Medulla oblongata (tissue), 1 donor: Measurements from ENCODE around the gene SLC2A13.
"Not testable (repeated sequence)": the region's sequence is repeated elsewhere in the genome, so short reads cannot be mapped to it uniquely, and the experiment has no call there.

Experiments used
- DNase-seq: peaks from one replicate; pipeline ENCODE4 v3.0.0-alpha.2; 2015; ENCODE audit errors: extremely low spot score

The SLC2A13 gene

DNA sequence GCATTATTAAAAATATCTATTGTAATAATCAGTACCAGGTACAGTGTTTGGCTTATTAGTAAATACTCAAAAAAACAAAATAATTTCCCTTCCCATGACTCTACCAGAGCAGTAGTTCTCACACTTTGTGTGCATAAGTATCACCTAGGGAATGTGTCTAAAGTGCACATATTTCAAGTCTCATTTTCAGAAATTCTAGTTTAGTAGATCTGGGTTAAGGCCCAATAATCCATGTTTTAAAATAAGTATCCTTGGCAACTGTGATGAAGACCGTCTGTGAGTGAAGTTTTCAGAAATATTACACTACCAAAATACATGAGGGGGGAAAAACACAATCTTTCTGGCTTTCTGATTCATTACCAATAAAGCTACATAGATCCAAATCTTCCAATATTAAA lies 237.6 kb downstream of the SLC2A13 start:
- DNase-seq: no peak

GRCh38 chr12:39867631-39868327 lies 238.1 kb downstream of the SLC2A13 start:
- no peak for DNase-seq

DNA sequence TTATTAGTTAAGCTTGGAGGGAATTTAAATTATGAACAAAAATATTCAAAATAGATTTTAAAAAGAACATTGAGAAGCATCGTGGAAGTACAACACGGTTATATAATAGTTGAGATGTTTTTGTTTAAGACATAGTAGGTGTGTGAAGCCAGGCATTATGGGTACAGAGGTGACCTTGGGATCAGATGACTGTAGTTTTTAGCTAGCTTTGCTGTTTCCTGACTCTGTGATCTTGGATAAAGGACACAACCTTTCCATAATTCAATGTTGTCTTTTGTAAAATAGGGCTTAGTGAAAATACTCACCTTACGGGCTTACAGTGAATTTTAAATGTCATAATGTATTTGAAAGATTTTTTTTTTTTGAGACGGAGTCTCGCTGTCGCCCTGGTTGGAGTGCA lies 239.7 kb downstream of the SLC2A13 start:
- no peak for DNase-seq

- DNase-seq: no peak
Observed at GRCh38 chr12:39860695-39861094, 245.2 kb downstream of the SLC2A13 start.

DNA sequence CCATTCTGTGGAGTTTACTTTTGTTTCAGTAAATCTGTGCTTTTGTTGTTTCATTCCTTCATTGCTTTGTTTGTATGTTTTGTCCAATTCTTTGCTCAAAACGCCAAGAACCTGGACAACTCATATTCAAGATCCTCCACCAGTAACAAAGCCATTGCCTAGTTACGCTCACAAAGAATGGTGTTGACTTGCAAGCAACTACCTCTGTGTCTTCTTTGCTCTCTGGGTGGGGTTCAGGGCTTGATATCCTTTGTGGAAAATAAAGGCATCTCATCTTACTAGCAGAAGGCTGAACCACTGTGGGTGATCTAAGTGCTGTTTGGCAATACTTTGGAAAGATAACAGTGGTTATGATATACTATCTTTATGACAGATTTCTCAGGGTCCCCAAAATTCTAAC lies 252.9 kb downstream of the SLC2A13 start:
- no peak for DNase-seq

- no peak for DNase-seq
Observed at GRCh38 chr12:39852346-39852745, 253.5 kb downstream of the SLC2A13 start.

GRCh38 chr12:39848218-39848617 lies 257.7 kb downstream of the SLC2A13 start:
- DNase-seq: not testable (repeated sequence)

GRCh38 chr12:39846971-39847650 lies 258.8 kb downstream of the SLC2A13 start:
- DNase-seq: no peak

- no peak for DNase-seq
Observed at GRCh38 chr12:39846304-39846703, 259.6 kb downstream of the SLC2A13 start.

- DNase-seq: no peak
Observed at GRCh38 chr12:39840422-39840821, 265.5 kb downstream of the SLC2A13 start.

DNA sequence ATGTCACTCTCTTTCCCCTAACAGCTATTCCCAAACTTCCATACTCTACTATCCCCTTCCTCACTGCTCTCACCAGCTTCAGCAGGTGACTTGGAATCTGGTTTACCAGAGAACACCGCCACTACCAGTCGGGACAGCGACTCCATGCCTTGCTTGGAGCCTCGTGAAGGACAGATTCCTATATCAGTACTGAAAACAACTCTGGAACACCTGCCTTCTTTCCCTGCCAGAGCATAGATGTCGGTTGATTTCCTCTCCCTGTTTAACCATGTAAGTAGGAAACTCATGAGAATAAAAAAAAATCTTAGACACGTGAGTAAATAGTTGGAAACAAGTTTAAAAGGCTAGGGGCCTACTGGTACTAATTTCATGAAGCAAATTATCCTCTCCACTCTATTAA lies 266.8 kb downstream of the SLC2A13 start:
- no peak for DNase-seq

- DNase-seq: no peak
Observed at GRCh38 chr12:39835517-39836489, 270.1 kb downstream of the SLC2A13 start.

GRCh38 chr12:39831587-39832315 lies 274.1 kb downstream of the SLC2A13 start:
- no peak for DNase-seq

GRCh38 chr12:39830852-39831520 lies 274.9 kb downstream of the SLC2A13 start:
- no peak for DNase-seq

- DNase-seq: no peak
Observed at GRCh38 chr12:39830171-39830570, 275.7 kb downstream of the SLC2A13 start.

DNA sequence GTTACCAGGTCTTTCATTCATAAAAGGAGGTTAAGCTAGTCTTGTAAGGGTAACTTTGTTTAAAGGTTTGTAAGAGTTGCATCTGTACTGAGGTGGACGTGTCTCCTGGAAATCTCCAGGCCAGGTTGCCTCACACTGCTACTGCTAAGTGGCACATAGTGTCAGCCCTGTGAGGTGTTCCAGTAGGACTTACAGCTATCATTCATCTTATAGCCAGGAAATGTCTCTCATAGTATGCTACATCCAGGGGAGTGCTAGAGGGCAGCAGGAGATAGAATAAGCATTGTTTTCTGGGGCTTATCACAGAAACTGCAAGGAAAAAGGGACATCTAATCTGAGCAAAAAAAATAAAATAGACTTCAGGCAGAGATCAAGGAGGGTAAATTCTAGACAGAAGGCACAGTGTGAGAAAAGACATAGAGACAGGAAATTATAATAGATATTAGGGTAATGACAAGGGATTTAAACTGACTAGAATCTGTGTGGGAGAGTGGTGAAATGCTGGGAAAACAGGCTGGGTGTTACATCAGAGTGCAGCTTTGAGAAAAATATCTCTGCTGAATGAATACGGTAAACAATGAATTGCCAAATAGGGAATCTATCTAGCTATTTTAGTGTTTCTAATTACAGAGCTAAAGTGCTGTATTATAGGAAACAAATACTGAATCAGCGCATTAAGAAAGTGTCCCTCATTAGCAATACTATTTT lies 281.2 kb downstream of the SLC2A13 start:
- DNase-seq: no peak

- DNase-seq: no peak
Observed at GRCh38 chr12:39816671-39817185, 289.2 kb downstream of the SLC2A13 start.

DNA sequence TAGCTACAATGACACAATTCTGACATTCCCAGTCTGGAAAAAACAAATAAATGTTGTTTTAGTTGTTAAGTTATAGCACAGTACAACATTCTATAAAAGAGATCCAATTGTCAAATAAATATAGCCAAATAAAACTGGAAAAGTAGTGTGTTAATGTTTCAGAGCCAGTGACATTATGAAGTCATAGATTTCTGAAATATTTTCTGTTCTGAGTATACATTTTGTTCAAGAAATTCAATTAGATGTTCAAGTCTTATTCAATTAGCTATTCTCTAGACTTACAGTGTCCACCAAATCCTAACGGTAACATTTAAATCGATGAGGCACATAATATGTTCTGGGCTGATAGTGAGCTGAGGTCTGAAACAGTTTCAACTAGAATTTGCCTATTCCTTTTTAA lies 290.1 kb downstream of the SLC2A13 start:
- no peak for DNase-seq

DNA sequence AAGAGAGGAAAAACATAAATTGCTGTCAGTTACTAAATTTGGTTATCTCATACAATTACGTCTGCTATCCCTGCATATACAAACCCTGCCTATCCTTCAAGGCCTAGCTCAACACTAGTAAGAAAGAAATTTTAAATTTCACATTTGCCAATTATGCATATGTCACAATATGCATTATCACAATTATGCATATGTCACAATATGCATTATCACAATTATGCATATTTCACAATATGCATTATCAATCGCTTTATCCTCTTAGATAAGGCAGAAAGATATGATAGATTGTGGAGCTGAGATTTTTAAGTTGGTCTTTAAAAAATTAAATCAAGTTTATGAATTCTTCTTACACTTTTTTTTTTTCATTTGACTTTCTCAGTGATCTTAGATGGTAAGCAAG lies 291.3 kb downstream of the SLC2A13 start:
- no peak for DNase-seq

GRCh38 chr12:39813776-39814175 lies 292.1 kb downstream of the SLC2A13 start:
- DNase-seq: no peak
